Measurements from ENCODE around the gene NOS3.
"Not testable (repeated sequence)": the region's sequence is repeated elsewhere in the genome, so short reads cannot be mapped to it uniquely, and the experiment has no call there.

Gene NOS3

DNA sequence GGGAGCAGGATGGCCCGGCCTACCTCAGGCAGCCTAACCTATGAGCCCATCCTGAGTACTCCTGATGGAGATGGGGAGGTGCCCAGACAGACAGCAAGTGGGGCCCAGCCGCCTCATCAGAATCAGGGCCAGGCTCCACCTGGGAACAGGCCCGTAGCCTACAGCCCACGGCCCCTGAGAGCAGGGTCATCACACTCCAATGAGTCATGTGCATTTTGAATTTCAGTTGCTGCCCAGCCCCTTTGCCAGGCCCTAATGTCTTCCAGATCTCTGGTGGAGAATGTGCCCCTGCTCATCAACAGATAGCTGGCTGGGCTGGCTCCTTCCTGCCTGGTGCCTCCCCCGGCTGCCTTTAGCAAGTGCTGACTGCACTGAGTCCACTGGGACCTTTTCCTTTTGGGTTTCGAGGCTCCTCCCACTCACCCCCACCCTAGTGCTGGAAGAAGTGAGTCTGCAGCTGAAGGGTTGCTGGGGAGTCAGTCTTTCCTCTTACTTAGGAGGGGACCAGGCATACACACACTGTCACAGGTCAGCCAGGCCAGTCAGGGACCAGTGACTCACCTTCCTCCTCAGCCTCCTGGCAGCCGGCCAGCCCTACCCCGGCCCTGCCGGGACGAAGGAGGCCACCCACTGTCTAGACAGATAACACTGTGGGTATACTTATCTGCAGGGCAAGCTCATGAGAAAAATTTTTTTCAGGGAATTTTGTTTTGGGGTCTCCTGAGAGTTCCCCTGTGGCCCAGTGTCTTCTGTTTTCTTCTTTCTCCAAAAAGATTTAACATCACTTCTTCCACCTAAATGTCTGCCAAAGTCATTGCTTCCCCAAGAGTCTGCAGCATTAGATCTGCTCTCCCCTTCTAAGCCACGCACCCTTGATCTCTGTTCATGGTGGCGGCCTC is 48.4 kb downstream of the NOS3 start:
- intact Hi-C loops (cut with DNase I) = no loop called here
- DNase-seq = peak in 2 of 42 donors; percentile 47 to 56

DNA sequence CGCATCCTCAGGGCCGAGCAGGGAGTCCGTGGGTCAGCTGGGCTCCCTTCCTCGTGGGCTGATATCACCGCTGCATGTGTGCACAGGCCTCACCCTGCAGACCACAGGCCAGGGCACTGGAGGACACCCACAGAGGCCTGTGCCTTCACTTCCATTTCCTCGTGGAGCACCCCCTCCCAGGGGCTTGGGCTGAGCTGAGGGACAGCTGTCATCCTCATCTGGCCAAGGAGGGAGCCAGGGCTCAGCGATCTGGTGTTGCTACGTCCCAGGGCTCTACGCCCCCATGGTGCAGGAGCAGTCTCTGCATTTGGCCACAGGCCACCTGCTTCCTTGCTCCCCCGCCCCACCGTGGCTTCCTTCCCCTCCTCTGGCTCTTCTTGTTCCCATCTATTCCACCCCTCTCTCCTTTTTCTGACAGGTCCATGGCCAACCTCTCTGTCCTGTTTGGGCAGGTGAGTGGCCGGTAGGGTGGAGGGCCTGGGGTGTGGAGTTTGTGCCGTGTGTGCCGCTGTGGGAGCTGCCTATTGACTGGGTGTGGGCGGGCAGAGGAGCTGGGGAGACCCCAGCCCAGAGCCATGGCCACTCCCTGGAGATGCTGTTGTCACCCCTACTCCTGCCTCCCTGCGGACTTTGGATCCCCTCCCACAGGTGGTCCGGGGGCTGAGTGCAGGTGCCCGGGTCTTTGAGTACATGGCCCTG is 49.2 kb downstream of the NOS3 start:
- intact Hi-C loops (cut with DNase I) = no loop called here
- DNase-seq = no peak

DNA sequence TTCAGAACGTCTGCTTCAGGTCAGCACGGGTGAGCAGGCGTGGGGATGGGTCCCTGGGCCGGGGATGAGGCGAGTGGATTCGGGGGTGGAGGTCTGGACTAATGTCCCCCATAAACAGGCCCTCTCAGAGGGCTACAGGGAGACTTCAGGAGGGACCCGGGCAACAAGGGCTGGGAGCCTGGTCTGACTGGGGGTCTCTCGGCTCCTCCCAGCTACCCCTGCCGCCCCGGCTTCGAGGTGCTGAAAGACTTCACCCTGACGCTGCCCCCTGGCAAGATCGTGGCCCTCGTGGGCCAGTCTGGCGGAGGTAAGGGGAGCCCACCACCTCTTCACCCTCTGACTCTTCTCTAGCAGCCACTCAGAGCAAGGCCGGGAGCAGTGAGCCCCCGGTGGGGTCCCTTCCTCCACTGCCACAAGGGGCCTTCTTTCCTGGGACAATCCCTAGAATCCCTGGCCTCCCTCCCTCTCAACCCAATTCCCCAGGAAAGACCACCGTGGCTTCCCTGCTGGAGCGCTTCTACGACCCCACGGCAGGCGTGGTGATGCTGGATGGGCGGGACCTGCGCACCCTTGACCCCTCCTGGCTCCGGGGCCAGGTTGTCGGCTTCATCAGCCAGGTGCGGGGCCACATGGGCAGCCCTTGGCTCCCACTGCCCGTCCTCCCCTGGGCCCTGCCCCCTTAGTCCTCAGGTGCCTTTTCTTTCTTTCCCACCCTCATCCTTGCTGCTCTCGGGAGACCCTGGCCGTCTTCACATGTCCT is 50.0 kb downstream of the NOS3 start:
- DNase-seq = no peak
- intact Hi-C loops (cut with DNase I) = no loop called here

DNA sequence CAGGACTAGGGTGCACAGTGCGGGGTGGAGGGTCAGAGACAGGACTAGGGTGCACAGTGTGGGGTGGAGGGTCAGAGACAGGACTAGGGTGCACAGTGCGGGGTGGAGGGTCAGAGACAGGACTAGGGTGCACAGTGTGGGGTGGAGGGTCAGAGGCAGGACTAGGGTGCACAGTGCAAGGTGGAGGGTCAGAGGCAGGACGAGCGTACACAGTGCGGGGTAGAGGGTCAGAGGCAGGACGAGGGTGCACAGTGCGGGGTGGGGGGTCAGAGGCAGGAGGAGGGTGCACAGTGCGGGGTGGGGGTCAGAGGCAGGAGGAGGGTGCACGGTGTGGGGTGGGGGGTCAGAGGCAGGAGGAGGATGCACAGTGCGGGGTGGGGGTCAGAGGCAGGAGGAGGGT is 52.6 kb downstream of the NOS3 start:
- intact Hi-C loops (cut with DNase I); DNase-seq: not testable (repeated sequence)

DNA sequence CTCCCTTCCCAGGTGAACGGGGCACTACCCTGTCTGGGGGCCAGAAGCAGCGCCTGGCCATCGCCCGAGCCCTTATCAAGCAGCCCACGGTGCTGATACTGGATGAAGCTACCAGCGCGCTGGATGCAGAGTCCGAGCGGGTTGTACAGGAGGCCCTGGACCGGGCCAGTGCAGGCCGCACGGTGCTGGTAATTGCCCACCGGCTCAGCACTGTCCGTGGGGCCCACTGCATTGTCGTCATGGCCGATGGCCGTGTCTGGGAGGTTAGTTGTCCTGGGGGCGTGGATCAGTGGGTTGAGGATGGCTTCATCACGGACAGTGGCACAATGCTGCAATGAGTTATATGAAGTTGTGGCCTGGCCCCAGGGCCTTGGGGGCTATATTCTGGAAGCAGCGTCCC is 53.1 kb downstream of the NOS3 start:
- no peak for DNase-seq
- intact Hi-C loops (cut with DNase I) = no loop called here

DNA sequence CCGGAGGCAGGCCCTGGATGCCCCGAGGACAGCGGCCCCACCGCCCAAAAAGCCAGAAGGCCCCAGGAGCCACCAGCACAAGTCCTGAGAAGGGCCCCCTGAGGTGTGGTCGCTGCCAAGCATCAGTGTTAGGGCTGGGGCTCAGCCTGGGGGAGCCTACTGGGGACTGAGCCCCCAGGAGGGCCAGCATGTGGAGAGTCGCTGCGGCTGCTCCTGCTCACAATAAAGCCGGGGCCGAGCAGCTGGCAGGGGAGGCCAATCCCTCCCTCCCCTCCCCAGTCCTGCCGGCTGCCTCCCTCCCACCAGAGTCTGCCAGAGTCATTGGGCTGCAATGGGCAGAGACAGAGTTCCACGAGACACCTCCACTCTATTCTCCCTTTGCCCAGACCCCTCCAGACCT is 54.4 kb downstream of the NOS3 start:
- no peak for DNase-seq
- intact Hi-C loops (cut with DNase I) = no loop called here

DNA sequence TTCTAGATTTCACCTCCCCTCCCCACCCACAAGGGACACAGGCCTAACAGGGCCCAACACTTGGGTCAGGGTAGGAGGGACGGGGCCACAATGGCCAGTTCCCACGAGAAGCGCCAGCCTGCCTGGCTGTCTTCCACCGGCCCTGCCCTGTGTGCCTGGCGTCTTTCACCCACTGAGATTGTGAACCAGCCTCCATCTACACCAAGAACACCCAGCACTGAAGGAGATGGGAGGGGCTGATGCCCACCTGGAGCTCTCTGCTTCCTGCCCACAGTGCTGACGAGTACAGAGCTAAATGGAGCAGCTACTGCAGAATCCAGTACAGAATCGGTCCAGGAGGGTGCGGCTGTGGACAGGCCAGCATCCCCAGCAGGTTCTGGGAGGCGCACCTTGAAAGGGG is 55.1 kb downstream of the NOS3 start:
- intact Hi-C loops (cut with DNase I) = no loop called here
- DNase-seq = peak in 30 of 42 donors; percentile 26 to 85 (median 50)

DNA sequence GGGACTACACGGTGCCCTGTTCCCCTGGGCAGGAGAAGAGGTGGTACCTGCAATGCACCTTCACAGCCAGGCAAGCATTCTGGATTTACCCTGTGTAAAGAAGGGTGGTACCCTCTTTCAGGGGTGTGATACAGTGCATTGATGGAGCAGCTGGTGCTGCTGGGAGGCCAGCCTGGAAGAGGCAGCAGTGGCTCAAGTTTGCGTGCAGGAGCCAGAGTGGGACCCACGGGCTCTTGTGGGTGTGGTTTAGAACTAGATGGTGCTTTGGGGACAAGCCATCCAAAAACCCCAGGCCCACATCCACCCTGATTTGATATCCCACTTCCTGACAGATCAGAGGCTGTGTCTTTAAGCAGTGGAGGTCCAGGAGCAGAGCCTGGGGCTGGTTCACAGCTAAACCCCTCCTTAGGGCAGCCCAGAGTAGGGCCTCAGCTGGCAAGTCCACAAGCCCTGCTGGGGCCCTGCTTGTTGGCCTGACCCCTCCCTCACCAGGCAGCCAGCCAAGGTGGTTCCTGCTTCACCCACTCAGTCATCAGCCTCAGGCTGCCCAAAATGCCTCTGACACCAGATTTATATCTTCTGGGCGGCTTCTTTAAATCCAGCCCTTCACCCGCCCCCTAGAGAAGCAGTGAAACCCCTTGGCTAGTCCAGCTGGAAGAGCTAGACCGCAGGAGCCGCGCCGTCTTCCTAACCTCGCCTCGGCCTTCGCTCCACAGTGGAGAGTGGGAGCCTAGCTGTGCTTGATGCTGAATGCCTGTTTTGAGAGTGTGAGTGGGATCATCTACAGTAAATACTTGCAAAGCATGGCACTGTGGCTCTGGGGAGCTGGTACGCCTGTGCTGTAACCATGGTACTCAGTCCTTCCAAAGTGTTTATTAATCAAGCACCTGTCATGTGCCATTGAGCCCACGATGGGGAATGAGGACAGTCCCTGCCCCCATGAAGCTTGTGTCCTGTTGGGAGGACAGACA is 56.1 kb downstream of the NOS3 start:
- intact Hi-C loops (cut with DNase I) = no loop called here
- DNase-seq = peak in 5 of 42 donors; percentile 18 to 60 (median 35)

DNA sequence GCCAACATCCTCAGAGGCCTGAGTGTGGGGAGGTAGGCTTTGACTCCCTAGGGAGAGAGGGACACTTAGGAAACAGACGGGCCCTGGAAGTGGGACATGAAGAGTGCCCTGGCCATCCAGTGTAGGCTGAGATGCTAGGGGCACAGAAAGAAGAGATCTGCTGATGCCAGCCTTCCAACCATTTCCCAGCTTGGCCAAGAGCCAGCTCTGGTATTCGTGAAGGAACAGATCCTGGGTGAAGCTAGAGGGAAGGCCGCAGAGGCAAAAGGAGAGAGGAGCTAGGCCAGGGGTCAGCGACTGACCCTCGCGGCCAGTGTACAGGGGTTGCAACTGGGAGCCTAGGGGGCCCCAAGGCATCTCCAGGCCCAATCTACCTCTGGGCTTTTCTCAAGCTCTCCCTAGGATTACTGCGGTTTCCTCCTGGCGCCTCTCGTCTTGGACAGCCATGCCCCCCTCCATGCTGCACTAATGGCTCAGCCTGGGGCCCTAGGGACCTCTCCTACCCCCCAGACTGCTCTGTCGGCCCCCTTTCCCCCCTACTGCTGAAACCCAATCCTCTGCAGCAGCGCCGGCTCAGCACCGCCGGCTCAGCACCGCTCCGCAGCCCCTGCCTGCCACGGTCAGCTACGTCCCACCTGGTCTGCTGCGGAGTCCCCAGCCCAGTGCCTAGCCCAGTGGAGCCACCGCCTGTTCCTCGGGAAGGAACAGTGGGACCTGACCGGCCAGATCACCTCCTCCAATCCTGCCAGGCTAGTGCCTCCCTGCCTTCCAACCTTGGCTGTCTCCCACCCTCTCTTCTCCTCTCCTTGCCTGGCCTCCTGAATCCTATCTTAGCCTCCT is 57.4 kb downstream of the NOS3 start, which contains the start of gene ASIC3:
Gene ASIC3, plus strand, starts transcription at position 556 of the 840 bp plus-strand sequence. CDS start 355 bp downstream, outside the sequence.
- intact Hi-C loops (cut with DNase I) = no loop called here
- DNase-seq = no peak

DNA sequence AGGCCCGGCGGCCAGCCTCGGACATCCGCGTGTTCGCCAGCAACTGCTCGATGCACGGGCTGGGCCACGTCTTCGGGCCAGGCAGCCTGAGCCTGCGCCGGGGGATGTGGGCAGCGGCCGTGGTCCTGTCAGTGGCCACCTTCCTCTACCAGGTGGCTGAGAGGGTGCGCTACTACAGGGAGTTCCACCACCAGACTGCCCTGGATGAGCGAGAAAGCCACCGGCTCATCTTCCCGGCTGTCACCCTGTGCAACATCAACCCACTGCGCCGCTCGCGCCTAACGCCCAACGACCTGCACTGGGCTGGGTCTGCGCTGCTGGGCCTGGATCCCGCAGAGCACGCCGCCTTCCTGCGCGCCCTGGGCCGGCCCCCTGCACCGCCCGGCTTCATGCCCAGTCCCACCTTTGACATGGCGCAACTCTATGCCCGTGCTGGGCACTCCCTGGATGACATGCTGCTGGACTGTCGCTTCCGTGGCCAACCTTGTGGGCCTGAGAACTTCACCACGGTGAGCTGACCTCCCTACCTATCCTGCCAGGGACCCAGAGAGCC is 58.2 kb downstream of the NOS3 start:
- no peak for DNase-seq
- intact Hi-C loops (cut with DNase I) = no loop called here

DNA sequence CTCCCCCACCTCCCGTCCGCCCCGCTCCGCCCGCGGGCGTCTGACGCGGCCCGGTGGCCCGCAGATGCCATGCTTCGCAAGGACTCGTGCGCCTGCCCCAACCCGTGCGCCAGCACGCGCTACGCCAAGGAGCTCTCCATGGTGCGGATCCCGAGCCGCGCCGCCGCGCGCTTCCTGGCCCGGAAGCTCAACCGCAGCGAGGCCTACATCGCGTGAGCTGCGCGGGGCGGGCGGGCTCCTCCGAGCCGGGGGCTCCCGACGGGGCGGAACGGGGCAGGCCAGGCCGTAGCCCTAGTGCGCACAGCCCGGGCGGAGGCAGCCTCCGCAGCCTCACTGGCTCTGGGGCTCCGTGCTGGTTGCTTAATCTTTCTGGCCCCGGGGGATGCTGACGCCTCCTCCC is 60.3 kb downstream of the NOS3 start:
- peak in 40 of 42 donors; percentile 40 to 81 (median 62) for DNase-seq
- intact Hi-C loops (cut with DNase I) = no loop called here

DNA sequence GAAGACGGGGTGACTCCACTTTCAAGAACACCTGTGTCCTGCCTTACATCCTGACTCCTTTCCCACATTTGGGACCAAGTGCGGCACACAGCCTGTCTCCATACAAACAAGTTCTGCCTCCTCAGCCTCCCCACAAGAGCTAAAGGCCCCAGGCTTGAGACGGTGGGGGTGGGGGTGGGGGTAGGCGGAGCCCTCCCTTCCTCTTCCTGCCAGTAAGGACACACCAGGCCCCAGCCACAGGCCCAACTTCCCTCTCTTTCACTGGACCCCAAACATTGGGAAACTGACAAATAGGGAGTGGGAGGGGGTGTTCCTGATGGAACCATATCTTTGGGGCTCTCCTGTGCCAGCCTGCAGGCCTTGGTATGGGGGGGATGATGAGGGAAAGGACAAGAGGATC is 62.3 kb downstream of the NOS3 start:
- intact Hi-C loops (cut with DNase I) = no loop called here
- DNase-seq = no peak

DNA sequence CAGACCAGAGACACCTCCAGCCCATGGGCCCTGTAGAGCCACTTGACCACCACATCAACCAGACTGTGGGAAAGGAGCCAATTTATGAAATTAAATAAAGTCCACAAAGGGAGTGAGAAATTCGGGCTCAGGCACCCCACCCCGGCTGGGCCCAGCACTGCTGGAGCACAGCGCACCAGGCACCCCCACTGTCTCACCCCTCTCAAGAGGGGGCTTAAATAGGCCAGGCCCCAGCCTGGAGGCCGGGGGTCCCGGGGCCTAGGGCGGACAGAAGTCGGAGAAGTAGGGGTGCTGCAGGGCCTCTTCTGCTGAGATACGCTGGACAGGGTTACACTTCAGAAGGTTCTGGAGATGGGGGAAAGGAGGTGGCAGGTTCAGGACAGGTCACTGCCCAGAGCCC is 62.9 kb downstream of the NOS3 start:
- intact Hi-C loops (cut with DNase I) = no loop called here
- no peak for DNase-seq

DNA sequence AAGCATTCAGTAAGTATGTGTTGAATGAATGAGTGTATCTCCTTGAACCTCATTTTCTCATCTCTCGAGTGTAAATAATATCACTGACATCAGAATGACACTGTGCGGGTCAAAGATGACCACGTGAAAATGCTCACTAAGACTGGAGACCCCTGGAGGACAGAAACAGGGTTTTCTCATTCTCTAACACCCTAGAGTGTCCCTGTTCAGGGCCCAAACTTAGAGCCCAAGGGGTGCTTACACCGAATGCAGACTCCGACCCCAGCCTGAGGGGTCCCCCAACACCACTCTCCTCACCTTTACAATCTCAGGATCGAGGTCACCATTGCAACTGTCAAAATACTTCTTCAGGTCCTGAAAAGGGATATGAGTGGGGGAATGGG is 65.5 kb downstream of the NOS3 start:
- DNase-seq = no peak
- intact Hi-C loops (cut with DNase I) = loop anchor here (2.0 kb wide), 1 partner anchor 27 kb away; the partner anchor contains the start of gene ABCB8

DNA sequence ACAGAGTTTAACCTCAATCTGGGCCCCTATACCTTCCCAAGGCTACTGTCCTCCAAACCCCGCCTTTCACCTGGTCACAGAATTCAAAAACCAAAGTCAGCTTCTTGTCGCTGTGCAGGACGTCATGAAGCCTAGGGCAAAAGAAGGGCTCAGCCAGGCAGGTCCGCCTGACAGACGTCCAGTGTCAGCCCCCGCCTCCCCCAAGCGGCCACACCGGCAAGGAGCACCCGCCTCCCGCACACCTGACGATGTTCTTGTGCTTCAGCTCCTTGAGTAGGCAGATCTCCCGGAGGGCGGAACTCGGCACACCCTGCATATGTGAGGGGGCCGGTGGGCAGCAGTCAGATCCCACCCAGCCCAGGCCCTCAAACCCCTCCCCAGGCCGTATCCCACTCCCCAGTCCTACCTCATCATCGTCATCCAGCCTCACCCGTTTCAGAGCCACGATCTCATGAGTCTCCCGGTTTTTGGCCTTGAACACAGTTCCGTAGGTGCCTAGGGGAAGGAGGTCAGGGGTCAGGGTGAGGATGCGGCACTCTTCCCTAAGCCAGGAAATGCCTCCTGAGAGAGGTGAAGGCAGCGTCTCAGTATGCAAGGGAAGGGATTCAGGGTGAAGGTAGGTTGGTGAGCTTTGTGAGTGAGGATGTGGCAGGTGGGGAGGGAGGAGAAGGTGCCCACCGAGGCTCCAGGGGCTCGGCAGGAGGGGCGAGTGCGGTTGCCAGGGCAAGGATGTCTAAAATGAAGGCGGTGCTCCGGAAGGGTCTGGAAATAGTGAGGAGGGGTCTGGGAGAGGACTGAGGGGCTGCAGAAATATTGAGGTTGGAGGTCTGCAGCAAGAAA is 66.1 kb downstream of the NOS3 start:
- intact Hi-C loops (cut with DNase I) = loop anchor here (2.0 kb wide), 1 partner anchor 28 kb away; the partner anchor contains the start of gene ABCB8
- peak in 11 of 42 donors; percentile 26 to 59 (median 43) for DNase-seq

DNA sequence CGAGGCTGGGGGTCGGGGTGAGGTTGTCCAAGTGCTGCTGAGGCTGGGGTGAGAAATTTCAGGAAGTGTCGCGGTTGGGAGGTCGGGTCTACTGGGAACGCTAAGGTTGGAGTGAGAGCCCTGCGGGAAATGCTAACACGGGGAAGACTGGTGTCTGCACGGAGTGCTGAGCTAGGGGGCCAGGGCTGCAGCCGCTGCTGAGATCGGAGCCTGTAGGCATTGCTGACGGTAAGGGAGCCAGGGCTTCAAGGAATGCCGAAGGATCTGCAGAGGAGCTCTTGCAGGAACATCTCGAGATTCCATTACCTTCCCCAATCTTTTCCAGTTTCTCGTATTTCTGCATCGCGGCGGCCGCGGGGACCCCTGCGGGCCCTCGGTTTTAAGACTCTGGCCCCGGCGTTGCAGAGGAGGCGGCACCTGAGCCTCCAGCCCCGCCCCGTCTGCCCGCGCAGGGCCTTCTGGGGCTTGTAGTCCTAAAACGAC is 66.7 kb downstream of the NOS3 start, which contains the start of gene CDK5:
Gene CDK5, minus strand, starts transcription at position 392 of the 483 bp plus-strand sequence. Its CDS starts 49 bp downstream, at position 343.
- intact Hi-C loops (cut with DNase I) = loop anchor here (2.0 kb wide), 1 partner anchor 29 kb away; the partner anchor contains the start of gene ABCB8
- peak in 2 of 42 donors; percentile 18 to 32 for DNase-seq
